Stimulated activated CD8-positive, alpha-beta memory T cell treated with anti-CD3 and anti-CD28 coated beads, Interleukin-4, amount 100 ng/mL, for 24 hours (primary cell): ENCODE measurements around the gene AOC2.
"Not testable (repeated sequence)": the region's sequence is repeated elsewhere in the genome, so short reads cannot be mapped to it uniquely, and the experiment has no call there.

Source experiments
- DNase-seq: peaks from one replicate; pipeline ENCODE4 v3.0.0-alpha.2; 2020; ENCODE audit warnings: low read depth

The AOC2 gene

DNA sequence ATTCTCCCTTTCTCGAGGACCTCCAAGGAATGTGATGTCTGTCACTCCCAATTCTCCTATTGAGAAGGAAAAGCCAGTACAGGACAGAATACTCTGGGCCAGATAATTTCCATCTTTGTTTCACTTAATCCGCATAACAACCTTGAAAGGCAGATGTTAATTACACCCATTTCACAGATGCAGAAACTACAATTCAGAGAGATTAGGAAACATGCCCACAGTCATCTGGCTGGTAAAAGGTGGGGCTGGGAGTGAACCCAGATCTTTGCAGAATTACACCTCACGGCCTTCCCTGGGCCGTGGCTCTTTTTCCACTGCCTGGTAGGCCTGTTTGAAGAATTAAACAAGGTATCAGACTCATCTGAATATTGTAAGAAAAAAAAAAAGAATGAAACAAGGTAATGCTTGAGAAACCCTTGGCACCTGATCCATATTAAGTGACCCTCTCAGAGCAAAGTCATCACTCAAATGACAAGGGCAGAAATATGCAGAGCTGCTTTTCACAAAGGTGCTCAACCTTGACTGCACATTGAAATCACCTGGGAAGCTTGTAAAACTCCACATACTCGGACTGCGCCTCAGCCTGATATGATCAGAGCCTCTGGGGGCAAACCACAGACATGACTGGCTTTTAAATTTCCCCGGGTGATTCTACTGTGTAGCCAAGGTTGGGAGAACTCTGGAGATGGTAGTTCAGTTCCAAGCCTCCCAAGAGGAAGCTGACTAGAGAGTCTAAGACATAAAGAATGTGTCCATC is 39.6 kb downstream of the AOC2 start:
- no peak for DNase-seq

DNA sequence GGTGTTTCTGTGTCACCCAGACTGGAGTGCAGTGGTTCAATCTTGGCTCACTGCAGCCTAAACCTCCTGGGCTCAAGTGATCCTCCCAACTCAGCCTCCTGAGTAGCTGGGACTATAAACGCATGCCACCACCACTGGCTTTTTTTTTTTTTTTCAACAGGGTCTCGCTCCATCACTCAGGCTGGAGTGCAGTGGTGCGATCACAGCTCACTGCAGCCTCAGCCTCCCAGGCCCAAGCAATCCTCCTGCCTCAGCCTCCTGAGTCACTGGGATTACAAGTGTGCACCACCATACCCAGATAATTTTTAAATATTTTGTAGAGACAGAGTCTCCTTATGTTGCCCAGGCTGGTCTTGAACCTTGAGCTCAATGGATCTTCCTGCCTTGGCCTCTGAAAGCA is 41.4 kb downstream of the AOC2 start:
- not testable (repeated sequence) for DNase-seq

DNA sequence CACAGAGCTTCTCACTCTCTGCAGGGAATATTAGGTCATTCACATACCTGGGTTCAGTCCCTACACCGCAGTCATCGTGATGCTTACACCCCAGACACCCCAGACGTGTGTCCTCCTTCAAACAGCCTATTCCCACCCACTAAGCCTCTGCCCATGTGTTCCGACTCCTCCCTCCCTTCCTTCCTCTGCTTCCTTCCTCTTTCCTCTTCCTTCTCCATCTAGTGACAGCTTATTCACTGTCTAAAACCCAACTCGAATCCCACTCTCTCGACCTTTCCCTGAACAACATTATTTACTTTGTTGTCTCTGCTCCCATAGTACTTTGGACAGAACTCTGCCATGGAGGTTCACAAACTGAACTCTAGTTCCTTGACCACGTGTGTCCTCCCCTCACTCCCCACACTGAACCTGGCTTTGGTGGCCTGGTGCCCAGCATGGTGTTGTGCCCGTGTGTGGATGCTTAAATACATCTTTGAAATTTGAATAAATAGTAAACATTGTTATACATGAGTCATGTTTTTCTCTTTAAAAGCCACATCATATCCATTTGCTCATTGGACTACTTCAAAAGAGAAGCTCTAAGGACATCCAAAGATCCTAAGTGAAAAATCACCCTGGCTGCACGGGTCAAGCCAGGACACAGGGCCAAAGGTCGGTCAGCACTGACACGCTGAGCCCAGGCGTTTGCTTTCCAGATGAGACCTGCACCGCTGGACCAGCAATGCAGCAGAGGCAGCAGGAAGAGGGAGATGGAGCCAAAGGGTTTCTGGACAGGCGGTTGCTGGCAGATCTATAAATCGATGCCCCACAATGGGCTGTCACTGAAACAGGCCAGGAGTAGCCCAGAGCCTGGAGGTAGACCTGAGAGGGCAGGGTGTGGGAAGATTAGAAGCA is 42.1 kb downstream of the AOC2 start:
- DNase-seq, result no peak

DNA sequence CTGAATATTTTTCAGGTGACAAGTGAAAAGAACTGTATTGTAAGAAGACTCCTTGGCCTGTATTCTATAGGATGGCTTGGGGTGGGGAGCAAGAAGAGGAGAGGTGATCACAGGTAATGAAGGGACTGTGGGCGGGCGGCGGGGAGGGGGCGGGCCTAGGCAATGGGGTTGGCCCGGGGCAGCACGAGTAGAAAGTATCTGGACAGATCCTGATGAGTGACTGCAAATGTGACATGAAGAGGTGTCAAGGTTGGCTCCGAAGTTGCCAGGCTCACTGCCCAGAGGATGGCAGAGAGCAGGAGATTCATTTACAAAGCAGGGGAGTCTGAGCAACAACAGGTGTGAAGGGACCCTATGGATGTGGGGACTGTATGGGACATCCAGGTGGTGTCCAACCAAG is 45.4 kb downstream of the AOC2 start:
- DNase-seq, result no peak

DNA sequence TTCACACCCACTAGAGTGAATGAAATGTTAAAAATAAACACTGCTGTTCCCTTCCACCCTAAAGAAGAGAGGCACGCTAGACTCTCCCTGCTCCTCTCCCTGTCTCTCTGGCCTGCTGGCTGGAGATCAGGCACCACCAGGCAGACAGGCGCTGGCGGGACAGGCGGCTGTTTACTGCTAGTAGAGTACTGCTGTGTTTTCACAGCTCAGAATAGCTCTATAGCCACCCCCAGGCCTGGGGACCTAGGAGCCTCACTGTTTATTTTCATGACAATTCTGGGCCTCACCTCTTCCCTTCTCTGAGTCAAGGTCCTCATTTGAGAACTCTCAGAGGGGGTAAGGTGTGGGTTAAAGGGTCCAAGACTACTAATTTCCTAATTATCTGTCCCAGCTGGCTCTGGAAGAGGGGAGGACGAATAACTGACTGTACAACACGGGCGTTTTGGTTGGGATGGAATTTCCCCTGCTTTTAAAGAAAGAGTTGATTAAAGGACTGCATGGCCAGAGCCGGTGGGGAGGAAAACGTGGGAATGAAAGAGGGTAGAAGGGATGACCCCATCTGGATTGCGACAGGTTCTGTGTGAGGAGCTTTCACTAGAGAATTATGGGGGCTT is 47.3 kb downstream of the AOC2 start:
- no peak for DNase-seq

DNA sequence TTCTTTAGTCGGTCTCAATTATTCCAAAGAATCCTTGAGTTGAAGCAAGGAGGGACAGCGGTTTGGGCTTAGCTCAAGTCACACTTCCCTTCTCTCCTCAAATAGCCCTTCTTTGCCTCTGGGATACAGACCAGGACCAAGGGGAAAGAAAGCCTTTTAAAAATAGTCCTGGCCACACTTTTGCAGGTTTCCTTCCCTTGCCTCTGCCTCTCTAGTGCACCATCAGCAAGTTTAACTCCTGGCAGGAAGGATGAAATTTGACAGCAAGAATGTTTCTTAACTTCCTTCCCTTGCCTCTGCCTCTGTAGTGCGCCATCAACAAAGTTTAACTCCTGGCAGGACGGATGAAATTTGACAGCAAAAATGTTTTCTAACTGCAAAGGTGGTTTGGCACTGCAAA is 49.0 kb downstream of the AOC2 start:
- no peak for DNase-seq

DNA sequence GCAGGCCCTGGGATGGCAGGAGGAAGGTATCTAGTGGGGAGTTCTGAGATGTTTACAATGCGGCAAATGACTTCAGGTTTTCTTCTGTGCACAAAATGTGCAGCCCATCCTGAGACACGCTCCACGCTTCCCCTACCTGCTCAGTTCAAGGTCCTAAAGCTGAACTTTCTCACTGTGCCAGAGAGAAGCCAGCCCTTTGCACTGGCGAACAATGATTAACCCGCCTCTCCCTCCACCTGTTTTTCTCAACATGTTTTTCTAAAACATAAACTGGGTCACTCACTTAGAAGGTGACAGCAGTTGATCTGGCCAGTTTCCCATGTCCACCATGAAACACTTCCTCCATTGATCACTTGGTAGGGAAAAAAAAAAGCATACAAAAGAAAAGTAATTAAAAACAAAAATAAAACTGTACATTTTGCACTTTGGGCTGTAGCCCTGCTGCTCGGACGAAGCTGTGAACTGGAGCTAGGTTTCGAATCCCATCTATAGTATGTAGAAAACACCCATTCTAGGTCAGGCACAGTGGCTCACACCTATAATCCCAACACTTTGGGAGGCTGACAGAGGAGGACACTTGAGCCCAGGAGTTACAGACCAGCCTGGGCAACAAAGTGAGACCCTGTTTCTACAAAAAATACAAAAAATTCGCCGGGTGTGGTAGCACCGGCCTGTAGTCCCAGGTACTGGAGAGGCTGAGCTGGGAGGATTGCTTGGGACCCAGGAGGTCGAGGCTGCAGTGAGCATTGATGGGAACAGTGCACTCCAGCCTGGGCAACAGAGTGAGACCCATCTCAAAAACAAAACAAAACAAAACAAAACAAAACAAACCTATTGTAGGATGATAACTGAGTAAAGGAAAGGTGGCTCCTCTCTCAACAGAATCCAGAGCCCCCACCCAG is 50.2 kb downstream of the AOC2 start:
- DNase-seq, result no peak

DNA sequence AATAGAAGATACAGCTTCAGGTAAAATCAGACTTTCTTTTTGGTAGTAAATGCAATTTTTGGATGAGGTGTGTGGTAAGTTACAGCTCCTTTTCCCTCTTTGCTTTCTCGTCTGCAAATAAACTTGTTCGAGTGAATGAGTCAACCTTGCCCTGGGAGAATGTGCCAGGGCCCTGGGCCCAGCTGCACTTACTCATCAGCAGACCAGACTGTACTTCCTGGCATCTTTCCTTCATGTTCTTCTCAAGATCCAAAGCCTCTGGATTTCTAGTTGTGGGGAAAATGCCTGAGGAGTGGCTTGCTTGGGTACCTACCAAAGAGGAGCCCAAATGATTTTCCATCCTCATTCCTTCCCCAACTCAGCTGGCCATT is 50.8 kb downstream of the AOC2 start:
- DNase-seq, result no peak

DNA sequence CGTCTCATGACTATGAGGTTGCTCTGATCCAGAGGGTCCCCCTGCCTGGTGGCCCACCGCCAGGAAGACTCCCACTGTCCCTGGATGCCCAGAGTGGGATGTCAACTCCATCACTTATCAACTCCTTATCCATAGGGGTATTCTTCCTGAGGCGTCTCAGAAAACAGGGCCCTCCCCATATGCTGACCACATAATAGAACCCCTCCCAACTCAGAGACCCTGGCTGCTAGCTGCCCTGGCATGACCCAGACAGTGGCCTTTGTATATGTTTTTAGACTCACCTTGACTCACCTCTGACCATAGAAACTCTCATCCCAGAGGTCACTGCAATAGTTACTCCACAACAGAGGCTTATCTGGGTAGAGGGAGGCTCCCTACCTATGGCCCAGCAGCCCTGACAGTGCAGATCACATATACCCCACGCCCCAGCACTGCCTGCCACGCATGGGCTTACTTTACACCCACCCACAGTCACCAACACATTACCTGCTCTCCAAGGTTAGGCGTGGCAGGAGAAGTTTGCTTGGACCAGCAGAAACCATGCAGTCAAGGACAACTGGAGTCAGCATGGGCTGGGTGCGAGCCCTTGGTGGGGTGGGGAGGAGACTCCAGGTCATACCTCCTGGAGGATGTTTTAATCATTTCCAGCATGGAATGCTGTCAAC is 53.9 kb downstream of the AOC2 start:
- DNase-seq, result no peak

DNA sequence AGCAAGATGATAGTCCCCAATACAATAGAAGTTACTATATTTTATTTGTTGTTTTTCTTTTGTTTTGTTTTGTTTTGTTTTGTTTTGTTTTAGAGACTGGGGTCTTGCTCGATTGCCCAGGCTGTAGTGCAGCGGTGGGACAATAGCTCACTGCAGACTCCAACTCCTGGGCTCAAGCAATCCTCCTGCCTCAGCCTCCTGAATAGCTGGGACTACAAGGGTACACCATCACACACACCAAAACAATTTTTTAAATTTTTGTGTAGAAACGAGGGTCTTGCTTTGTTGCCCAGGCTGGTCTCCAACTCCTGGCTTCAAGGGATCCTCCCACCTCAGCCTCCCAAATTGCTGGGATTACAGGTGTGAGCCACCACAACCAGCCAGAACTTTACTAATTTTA is 55.6 kb downstream of the AOC2 start:
- DNase-seq, result not testable (repeated sequence)
